Common myeloid progenitor, CD34-positive (primary cell): Measurements from ENCODE around the gene CNOT4.

ENCODE experiments used
- CTCF ChIA-PET: fragments of 350-600 bp; sonication (Branson Sonifier 250); formaldehyde crosslinking; loops from one replicate; lab custom pipeline; 2021; ENCODE audit warnings: antibody characterized with exemption; lab: Charles Lee
- POLR2A ChIA-PET: fragments of 350-600 bp; sonication (Branson Sonifier 250); formaldehyde crosslinking; loops from one replicate; lab custom pipeline; 2021; ENCODE audit warnings: antibody characterized with exemption; lab: Charles Lee
- DNase-seq, 3 donors: peaks; one replicate each; pipeline versions ENCODE4 v3.0.0 to v3.0.0-alpha.2; 2013
- H3K27ac ChIP-seq, 2 experiments: 1 replicate in 1 of 2; 2 replicates in 1 of 2; pipeline ENCODE4 v1.7.0; 2013; ENCODE audit warnings: inconsistent platforms in 2 of 2, low read length in 2 of 2, mild to moderate bottlenecking in 2 of 2, low read depth in 1 of 2, moderate library complexity in 1 of 2; ENCODE audit not compliant: severe bottlenecking in 2 of 2, insufficient read depth in 1 of 2, poor library complexity in 1 of 2
- H3K27me3 ChIP-seq, 5 experiments: replicated peaks in 2 of 5; 1 replicate in 3 of 5; 2 replicates in 2 of 5; pipeline versions ENCODE4 v1.6.1 to v1.7.0; 2013; ENCODE audit warnings: low read length in 4 of 5, mild to moderate bottlenecking in 2 of 5, moderate library complexity in 2 of 5, inconsistent platforms in 1 of 5; ENCODE audit not compliant: insufficient read depth in 5 of 5, control insufficient read depth in 4 of 5
- H3K36me3 ChIP-seq, 4 experiments: 1 replicate in 2 of 4; 2 replicates in 2 of 4; pipeline versions ENCODE4 v1.6.1 to v1.7.0; 2013; ENCODE audit warnings: low read length in 3 of 4, control low read depth in 1 of 4, mild to moderate bottlenecking in 1 of 4; ENCODE audit not compliant: control insufficient read depth in 4 of 4, insufficient read depth in 4 of 4
- H3K4me1 ChIP-seq, 4 experiments: 1 replicate in 3 of 4; 2 replicates in 1 of 4; pipeline versions ENCODE4 v1.6.1 to v1.7.1; 2013; ENCODE audit warnings: low read length in 3 of 4, mild to moderate bottlenecking in 3 of 4, control low read depth in 1 of 4, inconsistent platforms in 1 of 4, moderate library complexity in 1 of 4; ENCODE audit not compliant: control insufficient read depth in 4 of 4, insufficient read depth in 4 of 4; ENCODE audit errors: control extremely low read depth in 1 of 4
- H3K4me3 ChIP-seq, 7 experiments: 1 replicate in 4 of 7; 2 replicates in 3 of 7; pipeline versions ENCODE4 v1.5.1 to v1.7.0; 2013; ENCODE audit warnings: mild to moderate bottlenecking in 7 of 7, low read length in 6 of 7, moderate library complexity in 6 of 7, inconsistent platforms in 2 of 7, low read depth in 2 of 7, control low read depth in 1 of 7; ENCODE audit not compliant: insufficient read depth in 4 of 7, control insufficient read depth in 1 of 7; ENCODE audit errors: extremely low read depth in 1 of 7
- H3K9me3 ChIP-seq, 5 experiments: 1 replicate in 4 of 5; 2 replicates in 1 of 5; pipeline versions ENCODE4 v1.6.1 to v1.7.1; 2013; ENCODE audit warnings: low read length in 4 of 5, mild to moderate bottlenecking in 2 of 5, inconsistent platforms in 1 of 5, low read depth in 1 of 5, moderate library complexity in 1 of 5; ENCODE audit not compliant: control insufficient read depth in 4 of 5, insufficient read depth in 2 of 5; ENCODE audit errors: control extremely low read depth in 1 of 5
- WGBS: methylation state at CpG from one replicate; pipeline ENCODE4 v1.1.5; 2013; ENCODE audit not compliant: insufficient coverage; 5-methylcytosine and 5-hydroxymethylcytosine counted together

CNOT4 gene

DNA sequence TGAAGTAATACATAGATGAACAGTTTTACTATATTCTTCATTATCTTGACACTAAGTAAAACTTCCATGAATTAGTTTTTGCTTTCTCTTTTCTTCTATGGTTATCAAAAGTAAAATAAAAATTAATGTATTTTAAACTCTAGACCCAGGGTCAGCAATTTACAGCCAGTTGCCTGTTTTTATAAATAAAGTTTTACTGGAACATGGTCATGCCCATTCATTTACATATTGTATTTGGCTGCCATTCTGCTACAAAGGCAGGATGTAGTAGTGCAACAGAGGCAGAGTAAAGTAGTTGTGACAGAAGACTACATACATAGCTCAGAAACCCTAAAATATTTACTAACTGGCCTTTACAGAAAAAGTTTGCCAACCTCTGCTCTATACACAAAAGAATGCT, 98.8 kb downstream of the CNOT4 start:
- H3K36me3 ChIP-seq: peaks cover 2 to 12% (median 5%) of the 10 kb centered on the region in 4 experiments
- POLR2A ChIA-PET: no interaction called here
- no peak overlapping the region for H3K27ac ChIP-seq
- H3K27me3 ChIP-seq: no peaks in the 10 kb centered on the region
- no peak for DNase-seq
- peaks cover 0 to 9% (median 0%) of the 10 kb centered on the region in 4 experiments for H3K4me1 ChIP-seq
- no peaks in the 10 kb centered on the region for H3K9me3 ChIP-seq
- no peak overlapping the region for H3K4me3 ChIP-seq
- CTCF ChIA-PET: interaction anchor here (1.2 to 1.6 kb wide), 2 partner anchors 9 to 159 kb away, joined by 4 to 5 read pairs; no protein-coding TSS in a partner anchor

DNA sequence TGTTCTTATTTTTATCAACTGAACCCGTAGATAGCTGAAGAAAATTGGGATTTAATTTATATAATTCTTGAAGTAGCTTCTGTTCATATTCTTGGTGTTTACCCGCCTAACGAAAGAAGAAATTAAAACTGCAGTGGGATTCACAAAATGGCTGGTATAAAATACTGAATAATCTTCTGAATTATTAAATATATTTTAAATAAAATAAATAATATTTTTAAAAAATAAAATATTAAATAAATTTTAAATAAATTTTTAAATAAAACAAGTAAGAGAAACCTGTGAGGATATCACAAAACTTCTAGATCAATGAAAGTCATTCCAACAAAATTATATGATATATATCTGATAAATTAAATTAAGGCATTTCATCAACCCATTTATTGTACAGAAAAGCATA, 99.4 kb downstream of the CNOT4 start:
- no peaks in the 10 kb centered on the region for H3K9me3 ChIP-seq
- POLR2A ChIA-PET: no interaction called here

DNA sequence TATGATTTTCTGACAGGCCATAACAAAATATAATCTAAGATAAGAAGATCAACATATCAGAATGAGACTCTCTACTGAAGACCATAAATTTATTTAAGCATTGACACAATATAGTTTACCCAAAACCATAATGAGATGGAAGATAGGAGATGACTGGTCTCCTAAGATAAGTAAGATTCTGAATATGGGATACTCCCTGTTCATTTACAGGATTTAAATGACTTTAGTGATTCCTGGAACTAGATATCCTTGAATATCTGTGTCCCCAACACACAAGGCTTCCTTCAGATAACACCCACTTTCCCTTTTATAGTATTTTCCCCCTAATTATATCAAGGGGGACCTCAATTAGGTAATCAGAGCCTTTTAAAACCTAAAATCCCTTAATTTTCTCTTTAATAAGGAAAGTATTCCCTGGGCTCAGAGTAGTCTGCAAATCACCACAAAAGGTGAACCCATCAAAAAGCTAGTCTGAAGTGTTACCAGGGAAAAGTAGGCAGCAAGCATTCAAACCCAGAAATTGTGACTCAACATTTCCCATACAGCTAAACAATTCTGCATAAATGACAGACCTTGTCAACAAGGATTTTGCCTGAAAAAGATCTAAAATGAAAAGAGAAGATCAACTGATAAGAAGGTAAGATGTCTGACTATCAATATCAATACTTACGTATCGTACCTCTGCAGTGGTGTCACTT, 99.9 kb downstream of the CNOT4 start:
- ChIA-PET POLR2A (no interaction called here), CTCF (interaction anchor here (1.6 kb wide), 1 partner anchor 10 kb away, joined by 5 read pairs; no protein-coding TSS in a partner anchor)
- no peaks in the 10 kb centered on the region for H3K27me3 ChIP-seq
- H3K4me1 ChIP-seq: peaks cover 0 to 9% (median 0%) of the 10 kb centered on the region in 4 experiments
- WGBS: 100% methylated on average over 1 of the region's 2 CpGs
- H3K4me3 ChIP-seq: no peak overlapping the region
- H3K36me3 ChIP-seq: peaks cover 2 to 12% (median 8%) of the 10 kb centered on the region in 4 experiments
- H3K9me3 ChIP-seq: no peaks in the 10 kb centered on the region
- no peak overlapping the region for H3K27ac ChIP-seq
- no peak for DNase-seq

More for the DNA sequence above, 99.4 kb downstream of the CNOT4 start:
- no peak for DNase-seq
- Histone ChIP-seq H3K4me3 (no peak overlapping the region), H3K27me3 (no peaks in the 10 kb centered on the region), H3K27ac (no peak overlapping the region), H3K36me3 (peaks cover 2 to 12% (median 8%) of the 10 kb centered on the region in 4 experiments), H3K4me1 (peaks cover 0 to 9% (median 0%) of the 10 kb centered on the region in 4 experiments)
- no CpG with 5 or more reads among the region's 3 CpGs for WGBS
- CTCF ChIA-PET: interaction anchor here (1.6 kb wide), 1 partner anchor 10 kb away, joined by 5 read pairs; no protein-coding TSS in a partner anchor

DNA sequence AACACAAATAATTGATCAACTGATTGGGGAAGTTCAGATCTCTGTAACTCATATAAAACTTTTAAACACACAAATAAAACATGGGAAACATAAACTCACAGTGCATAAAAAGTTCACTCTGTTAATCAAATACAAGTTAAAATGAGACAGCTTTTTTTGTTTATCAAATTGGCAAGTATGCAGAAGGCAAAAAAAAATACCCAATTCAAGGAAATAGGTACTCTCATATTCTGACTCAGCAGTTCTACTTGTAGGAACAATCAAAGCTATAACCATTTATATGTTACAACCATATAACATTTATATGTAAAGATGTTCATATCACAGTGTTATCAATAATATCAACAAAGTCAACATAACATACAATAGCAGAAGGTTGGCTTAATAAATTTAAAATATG, 102.0 kb downstream of the CNOT4 start:
- DNase-seq: no peak
- ChIA-PET CTCF (interaction anchor here (0.6 kb wide), 1 partner anchor 99 kb away, joined by 3 read pairs; no protein-coding TSS in a partner anchor), POLR2A (no interaction called here)

DNA sequence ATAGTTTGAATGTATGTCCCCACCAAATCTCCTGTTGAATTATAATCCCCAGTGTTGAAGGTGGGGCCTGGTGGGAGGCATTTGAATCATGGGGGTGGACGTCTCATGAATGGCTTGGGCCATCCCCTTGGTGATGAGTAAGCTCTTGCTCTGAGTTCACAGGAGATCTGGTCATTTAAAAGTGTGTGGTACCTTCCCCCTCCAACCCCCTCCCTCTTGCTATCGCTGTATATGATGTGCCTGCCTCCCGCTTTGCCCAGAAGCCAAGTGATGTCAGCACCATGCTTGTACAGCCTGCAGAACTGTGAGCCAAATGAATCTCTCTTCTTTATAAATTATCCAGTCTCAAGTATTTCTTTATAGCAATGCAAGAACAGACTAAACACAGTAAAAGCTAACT, 103.0 kb downstream of the CNOT4 start:
- POLR2A ChIA-PET: no interaction called here
- Histone ChIP-seq H3K36me3 (peaks cover 2 to 12% (median 7%) of the 10 kb centered on the region in 4 experiments), H3K4me3 (no peak overlapping the region), H3K27me3 (no peaks in the 10 kb centered on the region), H3K9me3 (no peaks in the 10 kb centered on the region), H3K4me1 (no peaks in the 10 kb centered on the region), H3K27ac (no peak overlapping the region)
- WGBS: 100% methylated on average over 2 of the region's 3 CpGs
- CTCF ChIA-PET: no interaction called here
- no peak for DNase-seq

More for the DNA sequence above, 102.0 kb downstream of the CNOT4 start:
- H3K4me3 ChIP-seq: no peak overlapping the region
- no peaks in the 10 kb centered on the region for H3K4me1 ChIP-seq
- H3K9me3 ChIP-seq: no peaks in the 10 kb centered on the region
- H3K27ac ChIP-seq: no peak overlapping the region
- peaks cover 2 to 12% (median 7%) of the 10 kb centered on the region in 4 experiments for H3K36me3 ChIP-seq
- H3K27me3 ChIP-seq: no peaks in the 10 kb centered on the region

DNA sequence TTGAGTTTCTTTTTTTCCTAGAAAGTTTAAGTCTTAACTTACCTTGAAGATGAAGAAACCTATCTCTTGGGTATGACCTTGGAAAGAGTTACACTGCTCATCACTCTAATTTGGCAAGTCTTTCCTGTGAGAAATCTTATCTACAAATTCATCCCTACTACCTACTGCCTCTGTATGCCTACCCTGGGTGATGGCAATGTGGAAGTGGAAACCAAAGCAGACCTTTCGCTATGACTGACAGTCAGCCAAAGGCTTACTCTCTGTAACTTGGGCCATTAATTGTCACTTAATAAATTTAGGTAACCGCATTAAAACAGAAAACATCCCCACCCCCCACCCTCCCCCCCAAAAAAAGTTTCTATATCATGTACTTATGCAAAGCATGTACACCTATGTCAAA, 103.9 kb downstream of the CNOT4 start:
- H3K27ac ChIP-seq: no peak overlapping the region
- no peak overlapping the region for H3K4me3 ChIP-seq
- 100% methylated on average over 1 of the region's 2 CpGs for WGBS
- no peaks in the 10 kb centered on the region for H3K4me1 ChIP-seq
- no peak for DNase-seq
- ChIA-PET CTCF (no interaction called here), POLR2A (no interaction called here)
- peaks cover 2 to 12% (median 5%) of the 10 kb centered on the region in 4 experiments for H3K36me3 ChIP-seq
- no peaks in the 10 kb centered on the region for H3K9me3 ChIP-seq
- no peaks in the 10 kb centered on the region for H3K27me3 ChIP-seq

DNA sequence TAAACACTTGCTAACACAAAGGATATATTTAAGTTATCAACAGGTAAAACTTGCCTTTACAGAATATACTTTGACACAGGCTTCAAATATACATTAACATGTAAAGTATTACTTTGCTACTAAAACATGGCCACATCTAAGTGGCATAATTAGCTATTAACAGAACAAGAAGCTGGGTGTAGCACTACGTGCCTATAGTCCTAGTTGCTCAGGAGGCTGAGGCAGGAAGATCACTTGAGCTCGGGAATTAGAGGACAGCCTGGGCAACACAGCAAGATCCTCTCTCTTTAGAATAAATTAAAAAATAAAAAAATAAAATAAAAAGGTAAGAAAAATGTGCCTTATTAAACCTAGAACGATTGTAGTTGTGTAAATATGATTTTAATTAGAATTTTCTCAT, 106.6 kb downstream of the CNOT4 start:
- POLR2A ChIA-PET: no interaction called here

More for the DNA sequence above, 106.6 kb downstream of the CNOT4 start:
- Histone ChIP-seq H3K9me3 (no peaks in the 10 kb centered on the region), H3K4me1 (no peaks in the 10 kb centered on the region), H3K36me3 (peaks cover 2 to 10% (median 6%) of the 10 kb centered on the region in 4 experiments), H3K27me3 (no peaks in the 10 kb centered on the region), H3K27ac (no peak overlapping the region), H3K4me3 (no peak overlapping the region)
- no peak for DNase-seq
- CTCF ChIA-PET: no interaction called here
- WGBS: no CpG with 5 or more reads among the region's 3 CpGs
